A673 (cell line): ENCODE results near the gene GMEB2.

Source experiments
- CTCF ChIP-seq: fragments of 300-800, 200-600 bp; sonication (generic); conservative IDR thresholded peaks from 2 replicates; pipeline ENCODE4 v1.5.1; 2017; ENCODE audit warnings: low read depth, mild to moderate bottlenecking, antibody characterized with exemption, low read length, moderate library complexity, mixed read lengths
- EZH2 ChIP-seq: fragments of 200-600 bp; sonication (generic); IDR thresholded peaks from 2 replicates; pipeline ENCODE4 v1.6.1; 2017; ENCODE audit warnings: borderline replicate concordance, low read depth, mild to moderate bottlenecking, mixed read lengths, antibody characterized with exemption, low read length; ENCODE audit not compliant: poor library complexity, severe bottlenecking

- no peak for TF ChIP-seq EZH2
- no peak for TF ChIP-seq CTCF
Observed at GRCh38 chr20:63657260-63657936, 30.5 kb upstream of the GMEB2 start.
